Left lung (tissue), 10 donors: ENCODE measurements around the gene MAU2. TPM values are rescaled to one million over a fixed set of nuclear protein-coding genes. Genes with fewer than 3 reads are reported as not detected.

Source experiments
- ATAC-seq: fragments of 200-7000 bp; cut with Tn5 transposase; one replicate; pipeline ENCODE4 v1.9.1; 2020; ENCODE audit warnings: moderate library complexity
- DNase-seq, 4 donors: peaks; one replicate each; pipeline ENCODE4 v3.0.0-alpha.2; 2013 to 2020
- H3K27ac ChIP-seq, 2 donors: fragments of 200-600 bp; sonication (generic) in 1 of 2; one replicate each; pipeline versions ENCODE4 v1.5.0 to v1.8.0; 2020 to 2021
- H3K27me3 ChIP-seq, 2 donors: fragments of 200-600 bp; sonication (generic) in 1 of 2; one replicate each; pipeline versions ENCODE4 v1.5.0 to v1.8.0; 2020 to 2021
- H3K36me3 ChIP-seq, 2 donors: fragments of 200-600 bp; sonication (generic) in 1 of 2; one replicate each; pipeline versions ENCODE4 v1.5.0 to v1.8.0; 2020 to 2021
- H3K4me1 ChIP-seq, 2 donors: fragments of 200-600 bp; one replicate each; pipeline ENCODE4 v1.8.0; 2021
- H3K4me3 ChIP-seq, 2 donors: fragments of 200-600 bp; sonication (generic) in 1 of 2; one replicate each; pipeline versions ENCODE4 v1.5.0 to v1.8.0; 2020 to 2021; ENCODE audit warnings: mild to moderate bottlenecking in 1 of 2
- H3K9me3 ChIP-seq, 2 donors: fragments of 200-600 bp; sonication (generic) in 1 of 2; one replicate each; pipeline versions ENCODE4 v1.5.0 to v1.8.0; 2020 to 2021
- intact Hi-C, 2 donors: fragments of 100-400 bp; cut with DNase I; formaldehyde crosslinking; loops; one replicate each; pipeline versions ENCODE4 v1.11.2 to v1.14.2; 2022
- polyA plus RNA-seq, 6 donors: library from polyadenylated mRNA; unstranded; fragments of 120-200 nt; gene quantifications; one replicate each; pipeline ENCODE4 v1.2.1, GENCODE V29; 2013; ENCODE audit not compliant: insufficient read length in 6 of 6
- total RNA-seq, 2 donors: library from RNA; stranded (reverse); fragmentation: NEBNext Ultra II Directional; extraction: Animal tissue kit (Norgen Biotek cat#: 25700); gene quantifications; one replicate each; pipeline ENCODE4 v1.2.1, GENCODE V29; 2021
- TF ChIP-seq, protein P1 (sequence below), 2 donors: fragments of 200-600 bp; sonication (generic) in 1 of 2; IDR thresholded peaks; one replicate each; pipeline versions ENCODE4 v1.5.0 to v1.8.0; 2021; ENCODE audit warnings: antibody characterized with exemption in 2 of 2
- donor health status: DM: no; HTN: yes; CAD: no.
- donor health status: DM: no; HTN: no; CAD: no.

Gene MAU2
- total and polyA plus RNA-seq, 8 donors = 46.7 to 80.3 (median 65.3) TPM

DNA sequence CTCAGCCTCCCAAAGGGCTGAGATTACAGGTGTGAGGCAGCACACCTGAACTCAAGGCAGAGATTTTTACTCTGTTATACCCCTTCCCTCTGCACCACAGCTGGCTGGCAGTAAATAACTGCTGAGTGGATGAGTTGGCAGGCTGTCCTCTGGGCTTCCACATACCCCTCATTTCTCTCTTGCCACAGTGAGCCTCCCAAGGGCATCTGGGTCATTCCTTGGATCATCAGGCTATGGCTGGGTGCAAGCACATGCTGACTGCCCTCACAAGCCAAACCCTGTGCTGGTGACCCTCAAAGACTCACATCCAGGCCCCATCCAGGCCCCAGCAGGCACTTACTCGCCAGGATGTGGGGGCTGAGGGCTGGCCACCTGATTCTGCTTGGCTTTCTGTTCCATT lies 4.5 kb upstream of the MAU2 start:
- Histone ChIP-seq H3K4me1 (peaks cover 5 to 9% of the 10 kb centered on the region in 2 donors), H3K27me3 (no peaks in the 10 kb centered on the region), H3K27ac (no peak overlapping the region), H3K36me3 (peaks cover 0 to 53% of the 10 kb centered on the region in 2 donors), H3K9me3 (no peaks in the 10 kb centered on the region), H3K4me3 (no peak overlapping the region)
- intact Hi-C loops = no loop called here
- TF ChIP-seq, protein P1, sequence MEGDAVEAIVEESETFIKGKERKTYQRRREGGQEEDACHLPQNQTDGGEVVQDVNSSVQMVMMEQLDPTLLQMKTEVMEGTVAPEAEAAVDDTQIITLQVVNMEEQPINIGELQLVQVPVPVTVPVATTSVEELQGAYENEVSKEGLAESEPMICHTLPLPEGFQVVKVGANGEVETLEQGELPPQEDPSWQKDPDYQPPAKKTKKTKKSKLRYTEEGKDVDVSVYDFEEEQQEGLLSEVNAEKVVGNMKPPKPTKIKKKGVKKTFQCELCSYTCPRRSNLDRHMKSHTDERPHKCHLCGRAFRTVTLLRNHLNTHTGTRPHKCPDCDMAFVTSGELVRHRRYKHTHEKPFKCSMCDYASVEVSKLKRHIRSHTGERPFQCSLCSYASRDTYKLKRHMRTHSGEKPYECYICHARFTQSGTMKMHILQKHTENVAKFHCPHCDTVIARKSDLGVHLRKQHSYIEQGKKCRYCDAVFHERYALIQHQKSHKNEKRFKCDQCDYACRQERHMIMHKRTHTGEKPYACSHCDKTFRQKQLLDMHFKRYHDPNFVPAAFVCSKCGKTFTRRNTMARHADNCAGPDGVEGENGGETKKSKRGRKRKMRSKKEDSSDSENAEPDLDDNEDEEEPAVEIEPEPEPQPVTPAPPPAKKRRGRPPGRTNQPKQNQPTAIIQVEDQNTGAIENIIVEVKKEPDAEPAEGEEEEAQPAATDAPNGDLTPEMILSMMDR (IDR thresholded peaks at IDR 0.05) = no peak
- no peak for DNase-seq
- ATAC-seq = no peak

DNA sequence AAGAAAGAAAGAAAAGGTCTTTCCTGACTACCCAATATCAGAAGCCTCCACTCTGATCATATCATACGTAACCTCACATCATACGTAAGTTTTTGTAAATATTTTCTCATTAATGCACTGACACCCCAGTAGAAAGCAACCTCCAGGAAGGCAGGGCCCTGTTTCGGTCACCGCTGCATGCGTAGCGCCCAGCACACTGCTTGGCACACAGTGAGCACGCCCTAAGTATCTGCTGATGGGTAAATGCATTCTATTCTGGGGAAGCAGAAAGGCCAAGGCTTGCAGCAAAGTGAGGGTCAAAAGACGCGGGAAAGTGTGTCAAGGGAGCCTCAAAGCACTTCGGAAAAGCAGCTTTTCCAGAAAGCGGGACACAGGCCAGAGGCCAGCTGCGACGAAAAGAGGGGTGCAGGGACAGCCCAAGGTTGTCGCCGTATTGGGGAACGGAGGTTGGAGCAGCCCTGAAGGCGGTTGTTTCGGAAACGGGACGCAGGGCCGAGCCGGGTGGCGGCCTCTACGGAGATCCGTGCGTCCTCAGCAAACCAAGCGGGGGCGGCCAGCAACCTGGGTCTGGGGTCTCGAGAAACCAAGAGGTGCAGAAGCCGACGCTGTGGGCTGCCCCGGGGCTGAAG lies 783 bp upstream of the MAU2 start:
- DNase-seq (no peak), ATAC-seq (peak; percentile 4)
- H3K27ac ChIP-seq = peak overlapping the region; percentile 88 to 90
- peak overlapping the region; percentile 99 to 100 for H3K4me3 ChIP-seq
- TF ChIP-seq, protein P1 (IDR thresholded peaks at IDR 0.05) = no peak
- H3K27me3 ChIP-seq = no peaks in the 10 kb centered on the region
- no peaks in the 10 kb centered on the region for H3K9me3 ChIP-seq
- H3K4me1 ChIP-seq = peaks cover 11 to 41% of the 10 kb centered on the region in 2 donors
- H3K36me3 ChIP-seq = peaks cover 0 to 34% of the 10 kb centered on the region in 2 donors
- intact Hi-C loops = no loop called here

DNA sequence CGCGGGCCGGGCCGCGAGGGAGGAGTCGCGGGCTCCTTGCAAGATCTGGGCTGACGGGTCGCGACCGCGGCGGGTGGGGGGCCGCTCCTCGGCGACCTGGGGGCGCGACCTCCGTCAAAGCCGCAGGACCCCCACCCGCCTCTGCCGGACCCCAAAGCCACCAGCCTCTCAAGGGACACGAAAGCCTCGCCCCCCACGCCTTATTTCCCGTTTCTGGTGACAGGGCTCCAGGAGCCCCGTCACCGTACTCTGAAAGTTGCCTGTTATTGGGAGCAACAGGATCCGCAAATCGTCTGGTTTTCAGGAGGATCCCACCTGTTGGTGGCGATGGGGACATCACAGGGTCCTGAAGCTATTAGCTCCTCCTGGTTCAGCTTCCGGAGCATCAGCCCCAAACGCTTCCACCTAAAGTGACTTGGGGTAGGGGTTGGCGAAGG lies 530 bp downstream of the MAU2 start:
- intact Hi-C loops = no loop called here
- peaks cover 11 to 41% of the 10 kb centered on the region in 2 donors for H3K4me1 ChIP-seq

DNA sequence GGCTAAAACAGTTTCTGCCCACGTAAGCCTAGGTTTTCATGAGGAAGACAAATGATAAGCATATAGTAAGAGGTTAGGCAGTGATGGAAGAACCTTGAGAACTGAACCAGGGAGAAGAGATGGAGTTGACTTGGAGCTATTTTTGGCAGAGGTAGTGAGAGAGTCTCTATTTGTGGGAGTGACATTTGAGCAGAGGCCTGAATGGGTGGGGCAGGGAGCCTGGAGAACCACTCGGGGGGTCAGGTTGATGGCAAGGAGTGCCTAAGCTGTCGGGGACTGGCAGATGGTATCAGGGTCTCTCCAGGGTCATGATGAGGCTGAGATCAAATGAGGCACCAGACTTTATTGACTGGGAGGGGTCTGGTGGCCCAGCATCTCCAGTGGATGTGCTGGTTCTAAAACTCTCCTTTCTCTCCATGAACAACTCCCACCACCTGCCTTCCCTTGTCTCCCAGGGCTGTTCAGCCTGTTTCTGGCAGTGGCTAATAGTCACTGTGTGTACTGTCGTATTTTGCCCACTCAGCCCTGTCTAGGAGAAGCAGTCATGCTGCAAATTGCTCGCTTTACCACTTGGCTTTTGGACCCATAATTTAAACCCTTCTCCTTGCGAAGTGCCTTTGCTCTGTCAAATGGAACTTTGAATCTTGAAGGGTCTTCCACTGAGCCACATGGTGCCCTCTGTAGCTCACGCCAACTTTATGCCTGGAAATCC lies 3.6 kb downstream of the MAU2 start:
- ATAC-seq (no peak), DNase-seq (no peak)
- Histone ChIP-seq H3K27ac (no peak overlapping the region), H3K36me3 (peaks cover 0 to 56% of the 10 kb centered on the region in 2 donors), H3K4me3 (no peak overlapping the region), H3K27me3 (no peaks in the 10 kb centered on the region), H3K9me3 (no peaks in the 10 kb centered on the region), H3K4me1 (peaks cover 9 to 56% of the 10 kb centered on the region in 2 donors)
- TF ChIP-seq, protein P1 (IDR thresholded peaks at IDR 0.05) = no peak
- intact Hi-C loops = no loop called here

More for the DNA sequence above, 530 bp downstream of the MAU2 start:
- TF ChIP-seq, protein P1 (IDR thresholded peaks at IDR 0.05) = no peak
- H3K27ac ChIP-seq = peak overlapping the region; percentile 88 to 90
- peak overlapping the region; percentile 99 to 100 for H3K4me3 ChIP-seq
- no peaks in the 10 kb centered on the region for H3K27me3 ChIP-seq
- DNase-seq (no peak), ATAC-seq (no peak)
- peaks cover 0 to 34% of the 10 kb centered on the region in 2 donors for H3K36me3 ChIP-seq
- no peaks in the 10 kb centered on the region for H3K9me3 ChIP-seq

DNA sequence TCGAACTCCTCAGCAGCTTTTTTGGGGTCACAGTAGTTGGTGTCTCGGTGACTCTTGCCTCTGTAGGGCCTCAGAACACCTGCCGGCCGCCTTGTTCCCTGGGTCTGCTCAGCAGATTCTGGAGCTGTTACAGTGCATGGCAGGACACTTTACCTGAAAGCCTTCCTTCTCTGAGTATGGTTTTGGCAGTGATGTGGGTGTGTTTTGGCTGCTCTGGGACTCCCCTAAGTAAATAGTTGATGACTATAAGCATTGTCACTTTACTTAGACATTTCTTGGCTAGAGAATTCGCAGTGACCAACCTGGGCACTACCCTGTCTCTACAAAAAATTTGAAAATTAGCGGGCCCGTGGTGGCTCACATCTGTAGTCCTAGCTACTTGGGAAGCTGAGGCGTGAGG lies 7.0 kb downstream of the MAU2 start:
- Histone ChIP-seq H3K36me3 (peaks cover 0 to 91% of the 10 kb centered on the region in 2 donors), H3K27me3 (no peaks in the 10 kb centered on the region), H3K4me3 (no peak overlapping the region), H3K9me3 (no peaks in the 10 kb centered on the region), H3K4me1 (peaks cover 0 to 43% of the 10 kb centered on the region in 2 donors), H3K27ac (no peak overlapping the region)
- TF ChIP-seq, protein P1 (IDR thresholded peaks at IDR 0.05) = no peak
- no peak for ATAC-seq
- no peak for DNase-seq
- intact Hi-C loops = no loop called here
